HCT116 (cell line): ENCODE data around the gene RILPL1.

Experiments used
- CEBPB ChIP-seq: IDR thresholded peaks from 2 replicates; pipeline ENCODE4 v1.6.1; 2012; ENCODE audit warnings: low read depth
- EZH2 ChIP-seq: fragments of 200-600 bp; sonication (generic); IDR thresholded peaks from 2 replicates; pipeline ENCODE4 v1.6.1; 2017; ENCODE audit warnings: antibody characterized with exemption, mixed run types
- EZH2phosphoT487 ChIP-seq: fragments of 200-600 bp; IDR thresholded peaks from 2 replicates; pipeline ENCODE4 v1.6.1; 2018; ENCODE audit warnings: antibody characterized with exemption, borderline replicate concordance
- FOSL1 ChIP-seq: IDR thresholded peaks from 2 replicates; pipeline ENCODE4 v1.6.1; 2012; ENCODE audit warnings: low read depth
- POLR2A ChIP-seq: IDR thresholded peaks from 2 replicates; pipeline ENCODE4 v1.7.0; 2011; ENCODE audit warnings: borderline replicate concordance; ENCODE audit not compliant: insufficient read depth, insufficient read length; ENCODE audit errors: extremely low read depth
- POLR2AphosphoS5 ChIP-seq: IDR thresholded peaks from 2 replicates; pipeline ENCODE4 v1.6.1; 2011; ENCODE audit warnings: mild to moderate bottlenecking, low read depth, low read length, moderate library complexity
- RAD21 ChIP-seq: IDR thresholded peaks from 2 replicates; pipeline ENCODE4 v1.6.1; 2012; ENCODE audit warnings: low read depth, mild to moderate bottlenecking
- SP1 ChIP-seq: IDR thresholded peaks from 2 replicates; pipeline ENCODE4 v1.6.1; 2012; ENCODE audit warnings: low read depth
- TCF7L2 ChIP-seq: IDR thresholded peaks from 2 replicates; pipeline ENCODE4 v1.7.0; 2011; ENCODE audit warnings: borderline replicate concordance, inconsistent platforms; ENCODE audit not compliant: insufficient read depth, insufficient read length; ENCODE audit errors: extremely low read depth
- ZNF274 ChIP-seq: fragments of 200-500 bp; sonication (Bioruptor generic); IDR thresholded peaks from 2 replicates; pipeline ENCODE4 v1.6.1; 2014; ENCODE audit warnings: mild to moderate bottlenecking, low read depth, low read length, inconsistent platforms
- TF ChIP-seq, protein P1 (sequence below), 3 experiments: fragments of 200-600 bp in 1 of 3; sonication (generic) in 1 of 3; IDR thresholded peaks in 2 of 3; conservative IDR thresholded peaks in 1 of 3; 2 replicates each; pipeline ENCODE4 v1.5.1; 2012 to 2017; ENCODE audit warnings: low read depth in 2 of 3, low read length in 2 of 3, antibody characterized with exemption in 1 of 3, borderline replicate concordance in 1 of 3, control low read depth in 1 of 3, mild to moderate bottlenecking in 1 of 3, mixed read lengths in 1 of 3, mixed run types in 1 of 3, moderate library complexity in 1 of 3; ENCODE audit not compliant: insufficient read depth in 1 of 3
- TF ChIP-seq, protein P2 (sequence below): IDR thresholded peaks from 2 replicates; pipeline ENCODE4 v1.6.1; 2012
- TF ChIP-seq, protein P3 (sequence below): IDR thresholded peaks from 2 replicates; pipeline ENCODE4 v1.6.1; 2012

DNA sequence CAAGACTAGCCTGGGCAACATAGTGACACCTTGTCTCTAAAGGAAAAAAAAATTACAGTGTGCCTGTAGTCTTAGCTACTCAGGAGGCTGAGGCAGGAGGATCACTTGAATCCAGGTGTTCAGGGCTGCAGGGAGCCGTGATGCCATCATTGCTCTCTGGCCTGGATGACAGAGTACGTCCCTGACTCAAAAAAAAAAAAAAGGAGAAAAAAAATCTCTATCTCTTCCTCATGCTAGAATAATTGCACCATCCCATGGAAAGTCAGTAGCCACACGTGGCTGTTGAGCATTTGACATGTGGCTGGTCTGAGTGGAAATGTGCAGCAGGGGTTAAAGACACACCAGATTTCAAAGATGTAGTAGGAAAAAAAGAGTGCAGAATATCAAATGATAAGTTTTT is 3.8 kb downstream of the RILPL1 start:
- TF ChIP-seq RAD21, result no peak
- no peak for TF ChIP-seq EZH2
- TF ChIP-seq, protein P1, sequence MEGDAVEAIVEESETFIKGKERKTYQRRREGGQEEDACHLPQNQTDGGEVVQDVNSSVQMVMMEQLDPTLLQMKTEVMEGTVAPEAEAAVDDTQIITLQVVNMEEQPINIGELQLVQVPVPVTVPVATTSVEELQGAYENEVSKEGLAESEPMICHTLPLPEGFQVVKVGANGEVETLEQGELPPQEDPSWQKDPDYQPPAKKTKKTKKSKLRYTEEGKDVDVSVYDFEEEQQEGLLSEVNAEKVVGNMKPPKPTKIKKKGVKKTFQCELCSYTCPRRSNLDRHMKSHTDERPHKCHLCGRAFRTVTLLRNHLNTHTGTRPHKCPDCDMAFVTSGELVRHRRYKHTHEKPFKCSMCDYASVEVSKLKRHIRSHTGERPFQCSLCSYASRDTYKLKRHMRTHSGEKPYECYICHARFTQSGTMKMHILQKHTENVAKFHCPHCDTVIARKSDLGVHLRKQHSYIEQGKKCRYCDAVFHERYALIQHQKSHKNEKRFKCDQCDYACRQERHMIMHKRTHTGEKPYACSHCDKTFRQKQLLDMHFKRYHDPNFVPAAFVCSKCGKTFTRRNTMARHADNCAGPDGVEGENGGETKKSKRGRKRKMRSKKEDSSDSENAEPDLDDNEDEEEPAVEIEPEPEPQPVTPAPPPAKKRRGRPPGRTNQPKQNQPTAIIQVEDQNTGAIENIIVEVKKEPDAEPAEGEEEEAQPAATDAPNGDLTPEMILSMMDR (IDR thresholded peaks at IDR 0.05 in 2 of 3, conservative IDR thresholded peaks at IDR 0.05 in 1 of 3; ENCODE audit: borderline replicate concordance in 1 of 3, insufficient read depth in 1 of 3, low read depth in 2 of 3, low read length in 2 of 3), result no peak
- TF ChIP-seq, protein P2, sequence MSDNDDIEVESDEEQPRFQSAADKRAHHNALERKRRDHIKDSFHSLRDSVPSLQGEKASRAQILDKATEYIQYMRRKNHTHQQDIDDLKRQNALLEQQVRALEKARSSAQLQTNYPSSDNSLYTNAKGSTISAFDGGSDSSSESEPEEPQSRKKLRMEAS, result no peak
- TF ChIP-seq POLR2A, result no peak
- no peak for TF ChIP-seq TCF7L2
- no peak for TF ChIP-seq FOSL1
- TF ChIP-seq EZH2phosphoT487, result no peak
- TF ChIP-seq, protein P3, sequence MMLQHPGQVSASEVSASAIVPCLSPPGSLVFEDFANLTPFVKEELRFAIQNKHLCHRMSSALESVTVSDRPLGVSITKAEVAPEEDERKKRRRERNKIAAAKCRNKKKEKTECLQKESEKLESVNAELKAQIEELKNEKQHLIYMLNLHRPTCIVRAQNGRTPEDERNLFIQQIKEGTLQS, result no peak
- TF ChIP-seq POLR2AphosphoS5, result no peak
- TF ChIP-seq ZNF274, result no peak
- TF ChIP-seq SP1, result no peak
- no peak for TF ChIP-seq CEBPB
